ENCODE data around the gene GAB3.

GAB3 gene

DNA sequence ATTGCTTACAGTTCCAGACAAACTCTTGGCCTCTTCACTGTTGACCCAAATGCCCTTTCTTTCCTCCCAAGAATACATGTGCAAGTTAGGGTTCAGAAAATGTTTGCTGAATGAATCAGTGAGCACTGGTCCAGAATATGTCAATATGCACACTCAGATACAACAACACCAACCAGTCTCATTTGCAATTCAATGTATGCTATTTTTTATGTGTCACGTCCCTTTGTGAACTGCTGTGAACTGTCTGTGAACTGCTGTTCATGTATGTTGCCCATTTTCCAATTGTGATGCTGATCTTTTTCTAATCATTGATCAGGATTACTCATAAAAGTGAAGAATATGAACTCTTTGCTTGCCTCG lies 17.8 kb downstream of the GAB3 start:
- POLR2A ChIA-PET = no interaction called here
- DNase-seq (ENCODE audit: low read depth, low spot score) = no peak
- H3K4me3 ChIP-seq (ENCODE audit: low read depth, low read length) = no peak overlapping the region
- TF ChIP-seq, protein P1, sequence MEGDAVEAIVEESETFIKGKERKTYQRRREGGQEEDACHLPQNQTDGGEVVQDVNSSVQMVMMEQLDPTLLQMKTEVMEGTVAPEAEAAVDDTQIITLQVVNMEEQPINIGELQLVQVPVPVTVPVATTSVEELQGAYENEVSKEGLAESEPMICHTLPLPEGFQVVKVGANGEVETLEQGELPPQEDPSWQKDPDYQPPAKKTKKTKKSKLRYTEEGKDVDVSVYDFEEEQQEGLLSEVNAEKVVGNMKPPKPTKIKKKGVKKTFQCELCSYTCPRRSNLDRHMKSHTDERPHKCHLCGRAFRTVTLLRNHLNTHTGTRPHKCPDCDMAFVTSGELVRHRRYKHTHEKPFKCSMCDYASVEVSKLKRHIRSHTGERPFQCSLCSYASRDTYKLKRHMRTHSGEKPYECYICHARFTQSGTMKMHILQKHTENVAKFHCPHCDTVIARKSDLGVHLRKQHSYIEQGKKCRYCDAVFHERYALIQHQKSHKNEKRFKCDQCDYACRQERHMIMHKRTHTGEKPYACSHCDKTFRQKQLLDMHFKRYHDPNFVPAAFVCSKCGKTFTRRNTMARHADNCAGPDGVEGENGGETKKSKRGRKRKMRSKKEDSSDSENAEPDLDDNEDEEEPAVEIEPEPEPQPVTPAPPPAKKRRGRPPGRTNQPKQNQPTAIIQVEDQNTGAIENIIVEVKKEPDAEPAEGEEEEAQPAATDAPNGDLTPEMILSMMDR (IDR thresholded peaks at IDR 0.05; ENCODE audit: insufficient read depth, low read length, missing control alignments) = no peak
- CTCF ChIA-PET = interaction anchor here (1.3 kb wide), 1 partner anchor 15 kb away, joined by 5 read pairs; no protein-coding TSS in a partner anchor

DNA sequence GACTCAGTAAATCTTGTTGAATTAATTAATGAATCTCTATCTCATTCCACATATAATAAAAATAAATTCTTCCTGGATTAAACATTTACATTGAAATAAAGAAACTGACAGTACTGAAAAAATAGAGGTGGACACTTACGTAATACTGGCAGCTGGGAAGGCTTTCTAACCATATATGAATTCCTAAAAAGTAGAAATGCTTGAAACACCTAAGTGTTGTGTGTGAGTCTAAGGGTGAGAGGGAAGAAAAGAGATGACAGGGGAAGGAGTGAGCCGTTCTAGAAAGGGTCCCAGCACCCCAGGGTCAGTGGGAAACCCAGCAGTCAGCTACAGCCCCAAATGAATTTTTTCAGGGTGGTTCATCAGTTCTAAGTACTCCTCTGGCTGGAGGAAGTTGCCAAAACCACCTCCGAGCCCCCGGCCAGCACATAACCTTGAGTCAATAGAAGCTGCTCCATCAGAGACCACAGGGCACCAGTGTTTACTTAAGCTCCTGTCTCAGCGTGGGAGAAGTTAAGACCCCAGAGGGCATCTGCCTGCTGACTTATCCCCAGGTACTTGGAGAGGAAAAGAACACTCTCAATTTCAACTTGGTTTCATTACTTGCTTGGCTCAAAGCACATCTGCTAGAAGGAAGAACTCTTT lies 18.3 kb downstream of the GAB3 start:
- POLR2A ChIA-PET = no interaction called here
- no peak overlapping the region for H3K4me3 ChIP-seq (ENCODE audit: low read depth, low read length)
- CTCF ChIA-PET = interaction anchor here (1.0 to 1.3 kb wide), 2 partner anchors 14 to 17 kb away, joined by 5 read pairs; no protein-coding TSS in a partner anchor
- DNase-seq (ENCODE audit: low read depth, low spot score) = no peak
- TF ChIP-seq, protein P1 (IDR thresholded peaks at IDR 0.05; ENCODE audit: insufficient read depth, low read length, missing control alignments) = no peak

DNA sequence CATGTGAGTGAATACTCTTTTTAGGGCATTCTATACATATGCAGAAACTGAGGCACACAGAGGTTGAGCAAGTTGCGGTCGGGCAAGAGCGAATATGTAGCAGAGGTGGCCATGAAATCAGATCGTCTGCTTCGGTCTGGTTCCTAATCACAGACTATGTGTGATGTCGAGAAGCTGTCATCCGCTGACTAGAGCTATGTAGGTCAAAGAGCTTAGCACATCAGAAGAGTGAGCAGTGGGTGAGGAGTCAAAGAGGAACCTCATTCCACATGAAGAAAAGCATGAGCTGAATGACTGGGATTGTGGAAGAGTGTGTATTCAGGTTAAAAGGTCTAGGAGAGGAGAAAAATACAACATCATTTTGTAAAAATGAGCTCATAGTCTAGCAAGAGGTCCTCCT lies 19.0 kb downstream of the GAB3 start:
- POLR2A ChIA-PET = no interaction called here
- TF ChIP-seq, protein P1 (IDR thresholded peaks at IDR 0.05; ENCODE audit: insufficient read depth, low read length, missing control alignments) = no peak
- CTCF ChIA-PET = interaction anchor here (1.0 to 1.3 kb wide), 2 partner anchors 14 to 17 kb away, joined by 5 read pairs; no protein-coding TSS in a partner anchor
- H3K4me3 ChIP-seq (ENCODE audit: low read depth, low read length) = no peak overlapping the region
- DNase-seq (ENCODE audit: low read depth, low spot score) = no peak

DNA sequence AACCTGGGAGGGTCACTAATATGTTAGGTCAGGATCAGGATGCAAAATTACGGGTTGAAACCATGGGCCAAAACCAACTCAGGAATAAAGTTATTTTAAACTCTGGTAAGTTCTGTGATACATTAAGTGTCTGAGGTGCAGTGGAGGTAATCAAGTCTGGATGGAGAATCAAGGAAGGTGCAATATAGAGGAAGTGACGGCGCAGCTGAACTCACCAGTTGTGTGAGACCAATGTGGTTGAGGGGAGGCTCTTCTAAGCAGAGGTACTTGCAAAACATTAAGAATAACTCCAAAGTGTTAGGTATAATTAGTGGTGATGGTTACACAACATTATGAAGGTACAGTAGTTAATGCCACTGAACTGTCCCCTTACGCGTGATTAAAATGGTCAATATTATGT lies 19.7 kb downstream of the GAB3 start:
- CTCF ChIA-PET = interaction anchor here (2.0 to 2.3 kb wide), 2 partner anchors 14 to 17 kb away, joined by 7 to 8 read pairs; no protein-coding TSS in a partner anchor
- no peak overlapping the region for H3K4me3 ChIP-seq (ENCODE audit: low read depth, low read length)
- no peak for DNase-seq (ENCODE audit: low read depth, low spot score)
- POLR2A ChIA-PET = no interaction called here
- TF ChIP-seq, protein P1 (IDR thresholded peaks at IDR 0.05; ENCODE audit: insufficient read depth, low read length, missing control alignments) = no peak

DNA sequence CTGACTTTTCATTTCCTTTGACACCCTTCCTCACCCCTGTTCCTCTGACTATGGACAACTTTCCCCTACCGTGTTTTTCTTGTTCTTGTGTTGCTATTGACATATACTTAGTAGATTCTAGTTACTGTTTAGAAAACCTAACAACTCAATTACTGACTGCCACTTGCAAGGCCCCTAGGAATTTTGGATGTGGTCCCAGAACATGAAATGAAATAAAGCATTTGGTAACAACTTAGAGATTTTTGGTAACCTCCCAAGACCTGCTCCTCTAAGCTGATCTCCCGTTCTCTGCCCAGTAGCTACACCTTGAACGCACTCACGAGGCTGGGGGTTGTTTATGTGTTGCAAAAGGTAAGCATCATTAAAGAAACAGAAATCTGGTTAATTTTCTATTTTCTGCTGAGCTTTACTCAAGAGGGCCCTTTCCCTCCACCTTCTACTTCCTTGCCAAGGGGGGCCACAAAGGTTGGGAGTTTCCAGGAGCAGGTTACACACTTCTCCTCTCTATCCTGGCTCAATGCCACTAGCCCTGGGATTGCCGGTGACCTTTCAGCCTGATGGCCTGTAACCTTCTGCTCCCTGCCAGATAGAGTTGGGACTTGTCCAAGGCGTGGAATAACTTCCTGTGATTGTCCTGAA lies 20.5 kb downstream of the GAB3 start:
- DNase-seq (ENCODE audit: low read depth, low spot score) = no peak
- ChIA-PET CTCF (interaction anchor here (1.3 to 2.3 kb wide), 3 partner anchors 11 to 18 kb away, joined by 3 to 8 read pairs (median 7); no protein-coding TSS in a partner anchor), POLR2A (interaction anchor here (1.0 kb wide), 1 partner anchor 12 kb away, joined by 3 read pairs; no protein-coding TSS in a partner anchor)
- no peak overlapping the region for H3K4me3 ChIP-seq (ENCODE audit: low read depth, low read length)
- TF ChIP-seq, protein P1 (IDR thresholded peaks at IDR 0.05; ENCODE audit: insufficient read depth, low read length, missing control alignments) = no peak

DNA sequence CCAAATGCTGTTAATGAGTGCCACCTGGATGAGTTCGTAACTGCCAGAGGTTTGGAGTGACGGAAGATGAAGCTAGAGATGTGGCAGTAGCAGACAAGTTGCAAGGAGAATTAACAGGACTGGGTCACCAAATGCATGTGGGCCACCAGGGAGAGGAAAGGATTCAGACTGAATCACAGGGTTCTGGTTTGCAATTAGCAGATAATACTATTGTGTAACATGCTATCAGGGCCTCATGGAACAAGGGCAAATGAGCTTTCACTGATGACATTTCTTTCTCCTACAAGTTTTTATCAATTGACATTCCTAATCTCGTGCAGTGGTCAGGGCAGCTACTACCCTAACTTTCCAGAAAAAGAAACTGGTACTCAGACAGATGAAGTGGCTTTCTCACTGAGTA lies 21.4 kb downstream of the GAB3 start:
- POLR2A ChIA-PET = no interaction called here
- TF ChIP-seq, protein P1 (IDR thresholded peaks at IDR 0.05; ENCODE audit: insufficient read depth, low read length, missing control alignments) = no peak
- CTCF ChIA-PET = interaction anchor here (1.3 to 2.3 kb wide), 3 partner anchors 10 to 19 kb away, joined by 3 to 8 read pairs (median 7); no protein-coding TSS in a partner anchor
- H3K4me3 ChIP-seq (ENCODE audit: low read depth, low read length) = no peak overlapping the region
- no peak for DNase-seq (ENCODE audit: low read depth, low spot score)
